Activated T-helper 9 cell treated with anti-CD3 and anti-CD28 coated beads, Interleukin-2, amount 50 U/mL, for 16 hours (primary cell): ENCODE measurements around the gene TCERG1L.
"Not testable (repeated sequence)": the region's sequence is repeated elsewhere in the genome, so short reads cannot be mapped to it uniquely, and the experiment has no call there.

Experiments
- DNase-seq: peaks from one replicate; pipeline ENCODE4 v3.0.0-alpha.2; 2020; ENCODE audit warnings: low read depth

The TCERG1L gene

GRCh38 chr10:131082991-131083481, 228.5 kb downstream of the TCERG1L start:
- no peak for DNase-seq

- DNase-seq: no peak
Measured at GRCh38 chr10:131082201-131082850, 229.2 kb downstream of the TCERG1L start.

DNA sequence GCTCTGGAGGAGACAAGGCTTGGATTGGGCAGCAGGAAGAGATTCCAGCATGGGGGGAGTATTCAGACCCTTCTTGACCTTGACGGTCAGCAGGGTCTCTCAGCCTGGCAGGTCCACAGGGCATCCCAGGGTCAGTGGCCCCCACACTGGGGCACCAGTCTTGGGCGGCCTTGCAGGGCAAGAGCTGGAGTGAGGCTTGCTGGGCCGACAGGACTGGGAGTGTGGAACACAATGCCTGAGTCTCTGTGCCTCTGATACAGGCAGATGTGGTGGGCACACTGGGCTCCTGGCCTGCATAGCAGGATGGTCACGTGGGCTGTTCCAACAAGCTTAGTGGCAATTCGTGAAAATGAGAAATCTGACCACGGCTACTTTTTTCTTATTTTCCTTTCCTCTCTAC, 229.7 kb downstream of the TCERG1L start:
- no peak for DNase-seq

DNA sequence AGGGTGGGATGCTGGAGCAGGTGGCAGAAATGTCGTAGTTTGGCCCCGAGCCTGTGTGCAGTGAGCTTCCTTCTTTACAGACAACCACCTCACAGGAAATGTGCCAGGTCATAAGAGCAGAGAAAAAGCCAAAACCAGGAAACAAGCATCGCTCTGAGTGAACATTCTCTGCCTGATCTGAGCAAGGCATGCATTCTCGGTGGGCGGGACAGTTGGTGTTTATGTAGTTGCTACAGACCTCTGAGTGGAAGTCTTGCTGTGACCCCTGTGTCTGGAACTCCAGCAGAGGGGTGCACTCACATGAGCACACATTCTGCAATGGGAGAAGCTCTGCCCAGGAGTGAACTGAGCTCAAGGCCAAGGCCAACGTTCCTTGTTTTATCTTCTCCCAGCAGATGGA, 230.1 kb downstream of the TCERG1L start:
- DNase-seq: no peak

- no peak for DNase-seq
Measured at GRCh38 chr10:131080571-131080970, 230.9 kb downstream of the TCERG1L start.

GRCh38 chr10:131079314-131079713, 232.2 kb downstream of the TCERG1L start:
- no peak for DNase-seq

GRCh38 chr10:131078882-131079280, 232.6 kb downstream of the TCERG1L start:
- not testable (repeated sequence) for DNase-seq

- no peak for DNase-seq
Measured at GRCh38 chr10:131078131-131078881, 233.2 kb downstream of the TCERG1L start.

- no peak for DNase-seq
Measured at GRCh38 chr10:131077724-131078123, 233.8 kb downstream of the TCERG1L start.

- DNase-seq: no peak
Measured at GRCh38 chr10:131077031-131077430, 234.5 kb downstream of the TCERG1L start.

DNA sequence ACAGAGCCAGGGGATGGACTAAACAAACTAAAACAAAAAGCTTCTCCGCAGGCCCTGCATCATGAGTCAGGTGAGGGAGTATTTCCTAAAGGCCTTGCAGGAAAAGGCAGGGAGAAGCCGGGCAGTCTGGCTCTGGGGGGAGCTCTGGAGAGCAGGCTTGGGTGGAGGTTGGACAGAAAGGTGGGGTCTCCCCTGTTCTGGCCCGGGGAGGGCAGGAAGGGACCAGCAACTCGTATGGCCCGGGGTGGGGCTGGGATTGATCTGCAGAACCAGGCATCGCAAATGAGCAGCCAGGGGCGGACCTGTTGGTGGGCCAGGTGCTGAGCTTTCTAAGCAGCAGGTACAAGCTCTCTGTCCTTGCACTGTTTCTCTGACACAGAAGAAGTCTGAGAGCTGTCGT, 235.2 kb downstream of the TCERG1L start:
- DNase-seq: no peak

DNA sequence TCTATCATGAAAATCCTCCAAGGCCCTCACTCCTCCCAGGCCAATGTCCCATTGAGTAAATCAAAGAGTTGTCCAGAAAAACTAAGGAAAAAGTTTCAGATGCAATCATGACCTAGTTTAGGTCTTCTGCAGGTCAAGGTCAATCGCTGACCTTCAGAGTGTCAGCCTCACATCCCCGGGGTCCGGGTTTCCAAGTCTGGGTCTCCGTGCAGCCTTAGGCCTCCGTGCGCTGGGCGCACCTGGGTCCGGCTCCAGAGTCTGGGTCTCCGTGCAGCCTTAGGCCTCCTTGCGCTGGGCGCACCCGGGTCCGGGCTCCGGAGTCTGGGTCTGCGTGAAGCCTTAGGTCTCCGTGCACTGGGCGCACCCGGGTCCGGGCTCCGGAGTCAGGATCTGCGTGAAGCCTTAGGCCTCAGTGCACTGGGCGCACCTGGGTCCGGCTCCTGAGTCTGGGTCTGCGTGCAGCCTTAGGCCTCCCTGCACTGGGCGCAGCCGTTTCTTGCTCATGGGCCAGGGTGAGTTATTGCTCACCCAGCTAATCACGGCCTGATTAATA, 236.2 kb downstream of the TCERG1L start:
- no peak for DNase-seq

DNA sequence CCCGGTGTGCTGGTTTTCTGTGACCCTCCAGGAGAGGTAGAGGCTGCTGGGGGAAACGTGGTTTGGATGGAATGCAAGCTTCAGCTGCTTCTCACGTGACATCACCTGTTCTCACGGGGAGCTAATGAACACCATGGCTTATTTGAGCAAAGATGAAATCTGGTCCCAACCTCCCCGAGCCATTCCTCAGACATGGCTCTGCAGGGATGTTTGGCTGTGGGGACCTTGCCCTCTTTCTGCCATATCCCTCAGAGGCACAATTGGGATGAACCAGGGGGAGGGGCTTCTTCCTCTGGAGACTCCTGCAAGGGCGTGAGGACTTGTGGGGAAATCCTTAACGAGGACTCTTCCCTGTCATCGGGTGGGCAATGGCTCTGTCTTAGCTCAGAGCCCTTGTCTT, 236.8 kb downstream of the TCERG1L start:
- DNase-seq: no peak

GRCh38 chr10:131073469-131074035, 238.0 kb downstream of the TCERG1L start:
- DNase-seq: no peak

DNA sequence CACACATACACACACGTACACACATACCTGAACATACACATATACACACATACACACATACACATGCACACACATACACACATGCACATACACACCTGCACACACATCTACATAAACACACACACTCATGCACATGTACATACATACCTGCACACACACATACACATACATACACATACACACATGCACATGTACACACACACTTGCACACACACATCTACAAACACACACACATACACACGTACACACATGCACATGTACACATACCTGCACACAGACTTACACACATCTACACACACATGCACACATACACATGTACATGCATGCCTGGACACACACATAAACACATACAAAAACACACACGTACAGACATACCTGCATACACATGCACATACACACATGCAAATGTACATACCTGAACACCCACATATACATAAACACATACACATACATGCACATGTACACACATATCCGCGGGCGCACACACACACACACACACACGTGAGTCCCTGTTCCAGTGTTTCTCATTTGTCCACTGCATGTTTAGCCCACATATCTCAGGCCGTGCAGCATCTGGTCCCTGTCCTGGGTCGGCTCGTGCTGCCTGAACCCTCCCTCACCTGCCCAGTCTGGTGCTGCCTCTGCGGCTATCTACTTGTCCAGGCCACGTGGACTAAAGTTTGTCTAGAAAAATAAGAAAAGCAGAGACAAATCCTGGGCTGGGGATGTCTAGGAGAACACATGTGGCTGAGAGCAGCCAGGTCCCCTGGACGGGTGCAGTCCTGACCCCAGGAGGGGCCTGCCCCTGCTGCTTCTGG, 238.7 kb downstream of the TCERG1L start:
- no peak for DNase-seq

DNA sequence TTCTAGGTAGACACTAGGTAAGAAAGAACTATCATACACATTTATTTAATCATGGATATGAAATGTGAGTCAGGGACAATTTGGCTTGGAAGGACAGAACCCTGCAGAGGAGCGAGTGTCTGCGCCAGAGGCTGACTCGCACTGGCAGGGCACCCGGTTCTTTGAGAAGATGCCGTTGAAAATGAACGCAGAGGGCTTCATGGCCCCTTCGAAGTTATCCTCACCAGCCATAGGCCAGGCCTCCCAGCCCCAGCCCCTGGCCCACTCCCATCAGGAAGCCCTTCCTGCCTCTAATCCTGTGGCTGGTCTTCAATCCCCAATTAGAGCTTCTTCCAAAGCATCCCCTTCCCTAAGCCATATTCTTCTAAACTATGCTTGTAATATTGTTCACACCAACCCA, 239.8 kb downstream of the TCERG1L start:
- no peak for DNase-seq

DNA sequence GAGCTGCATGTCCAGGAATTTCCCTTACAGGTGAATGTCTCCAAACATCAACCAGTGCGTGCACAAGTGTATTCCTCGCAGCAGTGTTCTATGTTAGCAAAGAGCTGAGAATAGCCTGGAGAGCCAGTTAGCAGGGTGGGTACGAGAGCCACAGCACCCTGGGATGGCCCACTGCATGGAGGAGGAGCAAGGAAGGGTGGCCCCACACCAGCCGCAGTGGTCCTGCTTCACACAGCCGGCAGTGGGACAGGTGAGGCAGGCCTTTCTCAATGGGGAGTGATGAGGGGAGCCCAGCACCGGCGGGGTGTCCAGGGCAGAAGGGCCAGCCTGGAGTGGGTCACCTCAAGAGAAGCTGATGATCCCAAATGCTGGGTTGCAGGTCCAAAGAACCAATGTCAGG, 240.7 kb downstream of the TCERG1L start:
- no peak for DNase-seq

DNA sequence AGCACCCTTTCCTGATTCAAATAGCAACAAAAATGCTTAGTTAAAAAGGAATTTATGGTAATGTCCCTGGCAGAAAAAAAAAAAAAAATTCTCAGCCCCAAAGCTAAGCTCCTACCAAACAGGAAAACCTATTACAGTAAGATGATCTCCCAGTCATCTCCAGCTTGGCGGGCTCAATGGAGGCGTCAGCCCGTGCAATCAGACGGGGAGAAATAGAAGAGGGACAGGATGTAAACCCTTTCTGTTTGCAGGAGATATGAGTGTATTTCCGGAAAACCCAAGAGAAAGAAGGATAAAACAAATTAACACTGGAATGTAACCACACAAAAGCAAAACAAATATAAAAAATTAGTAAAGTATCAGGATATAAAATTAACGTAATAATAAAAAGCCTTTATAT, 242.8 kb downstream of the TCERG1L start:
- DNase-seq: no peak

DNA sequence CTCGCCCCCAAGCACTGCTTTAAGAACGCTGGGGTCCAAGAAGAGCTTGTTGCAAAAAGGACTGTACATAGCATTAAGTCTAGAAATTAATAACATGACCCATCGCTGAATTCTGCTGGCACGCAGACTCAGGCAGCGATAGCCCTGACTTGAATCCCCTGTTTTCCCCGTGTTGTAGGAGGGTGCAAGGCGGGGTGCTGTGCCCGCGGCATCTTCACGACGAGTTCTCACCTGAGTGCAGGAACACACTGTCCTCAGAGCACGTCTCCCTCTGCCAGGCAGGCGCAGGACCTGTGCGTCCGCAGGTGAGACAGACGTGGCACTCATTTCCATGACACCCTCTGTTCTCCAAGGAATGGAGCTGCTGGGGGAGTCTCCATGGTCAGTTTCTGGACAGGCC, 243.2 kb downstream of the TCERG1L start:
- no peak for DNase-seq

- DNase-seq: no peak
Measured at GRCh38 chr10:131067690-131068089, 243.8 kb downstream of the TCERG1L start.

DNA sequence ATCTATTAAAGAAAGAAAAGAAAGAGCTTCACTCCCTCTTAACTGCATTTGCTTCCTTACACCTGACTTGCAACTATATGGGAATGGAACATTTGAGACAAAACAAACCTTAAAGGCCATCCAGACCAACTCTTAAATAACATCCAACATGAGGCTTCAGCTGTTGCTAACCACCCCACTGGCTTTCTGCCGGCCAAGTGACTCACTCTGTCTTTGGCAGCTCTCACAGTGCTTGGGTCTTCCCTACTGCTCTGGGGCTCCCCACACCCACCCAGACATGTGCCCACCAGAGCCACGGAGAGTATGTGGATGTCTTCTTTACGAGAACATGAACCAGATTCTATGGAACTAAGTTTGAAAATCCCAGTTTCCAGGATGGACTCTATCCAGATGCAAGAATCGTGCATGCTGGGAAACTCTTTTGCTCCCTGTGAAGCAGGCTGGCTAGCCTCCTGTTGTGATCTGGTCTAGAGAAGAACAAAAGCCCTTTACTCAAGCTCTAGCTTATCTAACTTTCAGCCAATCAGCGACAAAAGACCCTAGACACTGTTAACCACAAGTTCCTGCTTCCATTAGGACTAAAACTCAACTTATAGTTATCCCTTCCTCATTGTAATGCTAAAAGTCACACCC, 245.7 kb downstream of the TCERG1L start:
- DNase-seq: no peak

DNA sequence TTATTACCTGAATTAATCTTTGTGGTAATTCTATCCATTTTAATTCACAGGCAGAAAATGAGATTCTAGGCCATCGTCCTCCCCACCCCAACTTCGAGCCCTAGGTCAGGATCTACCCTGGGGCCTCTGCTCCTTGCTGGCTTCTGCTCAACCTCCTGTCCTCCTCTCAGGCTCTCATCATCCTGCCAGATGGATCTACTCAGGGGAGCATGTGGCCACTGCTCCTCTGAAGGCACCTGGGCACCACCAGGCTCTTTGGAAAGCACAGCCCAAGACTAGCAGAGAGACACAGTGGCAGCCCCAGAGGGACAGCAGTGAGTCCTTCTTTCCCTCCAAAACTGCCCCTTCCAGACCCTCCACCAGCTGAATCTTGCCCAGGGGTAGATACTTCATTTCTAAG, 248.2 kb downstream of the TCERG1L start:
- no peak for DNase-seq
